NCI-H1417 treated with DMSO at 0.1 percent for 48 hours (cell line): ENCODE measurements around the gene ANKRD53.

Experiments
- DNase-seq: peaks from one replicate; lab custom pipeline; 2025; lab: John Stamatoyannopoulos, UW

ANKRD53 gene

GRCh38 chr2:70944111-70944690, 34.2 kb upstream of the ANKRD53 start:
- no peak for DNase-seq

- no peak for DNase-seq
Observed at GRCh38 chr2:70946832-70947442, 31.5 kb upstream of the ANKRD53 start.

DNA sequence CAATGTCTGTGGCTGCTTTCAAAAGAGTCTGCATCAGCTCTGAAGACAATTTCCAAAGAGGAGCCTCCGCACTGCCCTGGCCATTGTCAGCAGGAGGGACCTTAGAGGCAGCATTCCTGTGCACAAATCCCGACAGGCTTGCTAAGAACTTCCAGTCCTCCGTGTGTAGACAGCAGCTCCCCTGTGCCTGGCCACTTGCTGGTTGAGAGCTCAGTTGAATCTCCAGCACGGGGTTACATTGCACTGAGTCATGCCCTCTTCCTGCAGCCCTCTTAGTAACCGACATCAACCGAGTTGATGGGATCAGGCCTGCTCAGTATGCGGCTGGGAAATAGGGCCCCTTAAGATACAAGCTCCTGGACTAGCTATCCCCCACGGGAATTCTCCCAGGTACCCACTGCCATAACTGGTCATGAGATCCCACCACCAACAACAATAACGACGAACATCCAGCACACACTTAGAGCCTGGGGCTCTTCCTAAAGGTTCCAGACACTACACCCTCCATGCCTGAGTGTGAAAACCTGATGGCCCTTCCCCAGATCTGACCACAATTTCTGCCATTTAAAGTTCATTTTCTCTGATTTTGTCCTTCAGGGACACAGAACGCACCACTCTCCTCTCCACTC, 30.8 kb upstream of the ANKRD53 start:
- no peak for DNase-seq

GRCh38 chr2:70948337-70949003, 30.0 kb upstream of the ANKRD53 start:
- no peak for DNase-seq

DNA sequence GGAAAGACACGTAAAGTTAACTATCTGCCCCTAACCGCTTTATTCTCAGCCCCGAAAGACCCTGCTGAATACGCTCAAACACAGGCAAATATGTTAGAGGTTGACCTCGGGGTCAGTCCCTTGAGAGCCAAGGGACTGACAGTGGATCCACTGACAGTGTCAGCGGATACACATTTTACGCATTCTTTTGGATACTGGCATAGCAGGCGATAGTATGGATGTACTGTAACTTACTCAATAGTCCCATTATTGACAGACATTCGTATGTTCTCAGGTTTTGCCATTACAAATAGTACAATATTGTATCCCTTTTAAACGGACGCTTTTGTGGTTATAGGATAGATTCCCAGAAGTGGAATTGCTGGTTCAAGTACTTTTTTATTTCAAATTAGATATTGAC, 29.3 kb upstream of the ANKRD53 start:
- DNase-seq = no peak

GRCh38 chr2:70954886-70955285, 23.5 kb upstream of the ANKRD53 start:
- no peak for DNase-seq

- no peak for DNase-seq
Observed at GRCh38 chr2:70956141-70956540, 22.3 kb upstream of the ANKRD53 start.

GRCh38 chr2:70957798-70958197, 20.6 kb upstream of the ANKRD53 start:
- no peak for DNase-seq

- no peak for DNase-seq
Observed at GRCh38 chr2:70958759-70959158, 19.7 kb upstream of the ANKRD53 start.

DNA sequence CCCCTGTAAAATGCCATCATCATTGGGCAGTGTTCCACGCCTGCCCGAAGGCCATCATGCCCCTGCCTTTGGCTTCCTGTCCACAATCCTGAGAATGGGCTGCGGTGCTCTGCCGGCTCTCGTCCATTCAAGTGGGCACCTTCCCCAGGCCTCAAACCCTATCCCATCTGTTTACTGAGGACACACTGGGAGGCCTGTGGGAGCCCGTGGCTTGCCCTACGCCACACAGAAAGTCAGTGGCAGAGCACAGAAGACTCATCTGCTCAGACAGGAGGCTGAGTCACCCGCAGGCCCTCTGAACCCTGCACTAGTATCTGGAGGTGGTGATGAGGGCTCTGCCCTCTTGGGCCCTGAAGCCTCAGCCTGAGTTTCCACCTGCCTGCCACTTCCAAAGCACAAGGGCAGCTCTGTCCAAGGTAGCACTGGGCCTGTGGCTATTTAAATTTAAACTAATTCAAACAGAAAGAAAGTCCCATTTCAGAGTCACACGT, 19.1 kb upstream of the ANKRD53 start:
- no peak for DNase-seq

DNA sequence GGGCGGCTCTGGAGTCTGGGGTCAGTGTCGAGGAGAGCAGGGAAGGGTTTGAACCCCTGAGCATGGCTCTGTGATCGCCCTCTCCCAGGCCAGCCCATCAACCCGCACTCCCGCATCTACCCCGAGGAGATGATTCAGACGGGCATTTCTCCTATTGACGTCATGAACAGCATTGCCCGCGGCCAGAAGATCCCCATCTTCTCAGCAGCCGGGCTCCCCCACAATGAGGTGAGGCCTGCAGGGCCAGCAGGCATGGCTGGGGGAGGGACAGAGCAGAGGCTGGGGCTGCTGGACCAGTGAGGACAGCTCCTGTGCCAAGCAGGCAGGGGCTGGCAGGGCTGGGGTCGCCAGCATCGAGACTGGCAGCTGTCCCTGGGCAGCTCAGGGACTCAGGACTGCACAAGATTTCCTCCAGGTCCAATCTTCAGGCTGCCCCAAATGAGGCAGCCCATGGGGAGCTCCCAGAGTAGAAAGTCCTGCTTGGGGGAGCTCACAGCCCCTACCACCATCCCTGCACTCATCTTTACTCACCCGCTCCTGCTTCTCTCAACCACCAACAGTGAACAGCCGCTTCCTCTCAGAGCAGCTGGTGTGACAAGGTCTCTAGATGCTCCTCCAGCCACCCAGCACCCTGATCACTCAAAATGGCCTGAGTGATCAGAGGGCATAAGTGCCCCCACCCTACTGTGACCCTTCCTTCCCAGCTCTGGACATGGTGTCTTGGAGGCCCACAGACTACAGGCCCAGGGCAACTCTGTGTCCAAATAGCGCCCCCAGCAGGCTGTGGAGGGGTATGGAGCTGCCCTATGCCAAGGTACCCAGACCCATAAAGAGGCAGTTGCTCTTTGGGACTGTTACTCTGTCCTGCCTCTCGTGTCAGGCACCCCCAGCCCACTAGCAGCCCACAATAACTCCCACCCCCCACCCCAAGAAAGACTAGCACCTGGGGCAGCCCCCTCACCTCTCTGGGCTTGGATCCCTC, 18.3 kb upstream of the ANKRD53 start:
- no peak for DNase-seq

- no peak for DNase-seq
Observed at GRCh38 chr2:70960833-70961647, 17.4 kb upstream of the ANKRD53 start.

DNA sequence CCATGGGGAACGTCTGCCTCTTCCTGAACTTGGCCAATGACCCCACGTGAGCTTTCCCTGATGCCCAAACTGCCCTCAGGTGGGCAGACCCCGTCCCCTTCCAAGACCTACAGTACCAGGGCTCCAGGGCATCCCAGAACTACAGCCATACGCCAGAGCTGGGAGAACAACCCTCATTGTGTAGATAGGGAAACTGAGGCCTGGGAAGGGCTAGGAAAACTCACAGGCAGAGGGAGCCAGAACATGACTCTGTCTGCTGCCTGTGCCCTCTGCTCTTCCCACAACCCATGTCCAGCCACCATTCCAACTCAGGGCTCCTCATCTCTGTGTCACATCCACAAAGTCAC, 16.8 kb upstream of the ANKRD53 start:
- DNase-seq = no peak

- DNase-seq = no peak
Observed at GRCh38 chr2:70962211-70962884, 16.1 kb upstream of the ANKRD53 start.

DNA sequence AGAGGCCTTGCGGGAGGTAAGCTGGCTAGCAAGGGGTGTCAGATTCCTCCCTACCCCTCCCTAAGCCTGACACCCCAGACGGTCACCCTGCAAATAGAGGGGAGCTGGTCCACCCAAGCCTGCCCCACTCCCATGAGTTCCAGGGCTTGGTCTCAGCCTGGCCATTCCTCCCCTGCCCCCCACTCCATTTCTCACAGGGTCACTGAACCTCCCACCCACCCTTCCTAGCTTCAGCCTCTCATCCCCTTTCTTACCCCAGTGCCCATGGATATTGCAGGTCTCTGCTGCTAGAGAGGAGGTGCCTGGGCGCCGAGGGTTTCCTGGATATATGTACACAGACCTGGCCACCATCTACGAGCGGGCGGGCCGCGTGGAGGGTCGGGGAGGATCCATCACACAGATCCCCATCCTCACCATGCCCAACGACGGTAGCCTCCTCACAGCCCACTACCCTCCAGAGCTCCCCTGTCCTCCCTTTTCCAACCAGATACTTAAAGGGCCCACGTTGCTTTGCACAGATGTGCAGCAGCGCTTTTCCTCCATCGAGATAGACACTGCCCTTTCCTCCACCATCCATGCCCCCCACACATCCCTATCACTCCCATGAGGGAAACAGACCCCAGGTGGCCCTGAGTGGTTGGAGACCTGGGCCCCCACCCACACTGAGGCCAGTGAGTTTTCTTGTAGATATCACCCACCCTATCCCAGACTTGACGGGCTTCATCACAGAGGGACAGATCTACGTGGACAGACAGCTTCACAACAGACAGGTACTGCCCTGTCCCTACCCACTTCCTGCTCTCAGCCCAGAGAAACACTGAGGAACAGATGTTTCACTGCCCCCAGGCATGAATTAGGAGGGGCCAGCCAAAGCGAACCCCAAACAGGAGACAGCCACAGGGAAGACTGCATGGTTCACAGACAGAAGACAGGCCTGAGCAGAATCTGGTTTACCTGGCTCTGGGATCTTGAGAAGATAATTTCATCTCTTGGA, 15.2 kb upstream of the ANKRD53 start:
- no peak for DNase-seq

- no peak for DNase-seq
Observed at GRCh38 chr2:70964133-70964532, 14.3 kb upstream of the ANKRD53 start.

DNA sequence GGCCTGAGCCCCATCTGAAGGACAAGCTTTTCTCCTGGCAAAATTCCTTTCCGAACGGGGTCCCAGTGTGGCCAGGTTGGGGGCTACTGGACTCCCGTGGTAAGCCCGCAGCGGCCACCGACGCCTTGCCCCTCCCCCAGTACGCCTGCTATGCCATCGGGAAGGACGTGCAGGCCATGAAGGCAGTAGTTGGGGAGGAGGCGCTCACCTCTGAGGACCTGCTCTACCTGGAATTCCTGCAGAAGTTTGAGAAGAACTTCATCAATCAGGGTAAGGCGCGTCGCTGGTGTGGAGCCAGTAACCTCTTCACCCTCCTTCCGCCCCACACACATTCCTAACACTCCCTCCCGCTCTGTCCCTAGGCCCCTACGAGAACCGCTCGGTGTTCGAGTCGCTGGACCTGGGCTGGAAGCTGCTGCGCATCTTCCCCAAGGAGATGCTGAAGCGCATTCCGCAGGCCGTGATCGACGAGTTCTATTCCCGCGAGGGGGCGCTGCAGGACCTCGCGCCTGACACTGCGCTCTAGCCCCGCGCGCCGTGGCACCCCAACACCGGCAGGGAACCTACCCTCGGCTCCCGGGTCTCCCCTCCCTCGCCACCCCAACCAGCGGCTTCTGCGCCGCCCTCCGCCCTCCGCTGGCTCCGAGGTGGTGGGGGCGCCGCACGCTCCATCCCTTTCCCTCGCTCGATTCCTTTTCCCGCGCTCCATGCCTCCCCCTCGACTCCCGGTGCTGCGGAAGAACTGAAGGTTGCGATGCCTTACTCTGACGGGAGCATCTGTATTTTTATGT, 13.6 kb upstream of the ANKRD53 start:
- DNase-seq = no peak

DNA sequence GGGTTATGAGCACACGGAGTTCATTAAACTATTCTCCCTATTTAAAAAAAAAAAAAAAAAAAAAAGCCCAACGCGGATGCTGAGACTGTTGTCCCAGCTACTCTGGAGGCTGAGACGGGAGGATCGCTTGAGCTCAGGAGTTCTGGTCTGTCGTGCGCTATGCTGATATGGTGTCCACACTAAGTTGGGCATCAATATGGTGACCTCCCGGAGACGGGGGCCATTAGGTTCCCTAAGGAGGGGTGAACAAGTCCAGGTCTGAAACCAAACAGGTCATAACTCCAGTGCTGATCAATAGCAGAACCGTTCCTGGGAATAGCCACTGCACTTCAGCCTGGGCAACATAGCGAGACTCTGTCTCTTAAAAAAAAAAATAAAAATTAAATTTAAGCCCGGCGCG, 12.9 kb upstream of the ANKRD53 start:
- DNase-seq = no peak
